ENCODE measurements around the gene NAMPT.

NAMPT gene

GRCh38 chr7:106203473-106203872, 81.3 kb downstream of the NAMPT start:
- in situ Hi-C loops (cut with MboI; ENCODE audit: low pct_unique_long_range_greater_than_20kb, low sequenced_read_pairs, unreplicated experiment): no loop called here
- TF ChIP-seq CTCF (IDR thresholded peaks at IDR 0.05; ENCODE audit: extremely low read depth, insufficient read depth, missing control alignments): no peak
- DNase-seq (ENCODE audit: low spot score): no peak

GRCh38 chr7:106201164-106201563, 83.6 kb downstream of the NAMPT start:
- in situ Hi-C loops (cut with MboI; ENCODE audit: low pct_unique_long_range_greater_than_20kb, low sequenced_read_pairs, unreplicated experiment): no loop called here
- no peak for DNase-seq (ENCODE audit: low spot score)
- no peak for TF ChIP-seq CTCF (IDR thresholded peaks at IDR 0.05; ENCODE audit: extremely low read depth, insufficient read depth, missing control alignments)

GRCh38 chr7:106199813-106200364, 84.9 kb downstream of the NAMPT start:
- TF ChIP-seq CTCF (IDR thresholded peaks at IDR 0.05; ENCODE audit: extremely low read depth, insufficient read depth, missing control alignments): no peak
- DNase-seq (ENCODE audit: low spot score): no peak
- in situ Hi-C loops (cut with MboI; ENCODE audit: low pct_unique_long_range_greater_than_20kb, low sequenced_read_pairs, unreplicated experiment): loop anchor here (25.0 kb wide), 2 partner anchors 462 to 537 kb away; partner anchors contain the start of gene CCDC71L

GRCh38 chr7:106199024-106199423, 85.8 kb downstream of the NAMPT start:
- no peak for DNase-seq (ENCODE audit: low spot score)
- in situ Hi-C loops (cut with MboI; ENCODE audit: low pct_unique_long_range_greater_than_20kb, low sequenced_read_pairs, unreplicated experiment): loop anchor here (25.0 kb wide), 2 partner anchors 463 to 538 kb away; partner anchors contain the start of gene CCDC71L
- TF ChIP-seq CTCF (IDR thresholded peaks at IDR 0.05; ENCODE audit: extremely low read depth, insufficient read depth, missing control alignments): no peak
